ENCODE data around the gene ITGB1BP1.

Gene ITGB1BP1

GRCh38 chr2:9423100-9423921 lies at the start of gene ITGB1BP1, which contains the start of gene CPSF3:
Gene ITGB1BP1, minus strand, starts transcription at chr2:9423528. Its CDS starts 4,831 bp downstream, at chr2:9418697.
Gene CPSF3, plus strand, starts transcription at chr2:9423654. Its CDS starts 120 bp downstream, at chr2:9423774.
- peak; percentile 75 for DNase-seq

GRCh38 chr2:9472511-9472910 lies 49.2 kb upstream of the ITGB1BP1 start:
- no peak for DNase-seq

- no peak for DNase-seq
Measured at GRCh38 chr2:9471206-9471605, 47.9 kb upstream of the ITGB1BP1 start.

- no peak for DNase-seq
Measured at GRCh38 chr2:9467687-9468086, 44.4 kb upstream of the ITGB1BP1 start.

- DNase-seq = no peak
Measured at GRCh38 chr2:9466147-9466683, 42.9 kb upstream of the ITGB1BP1 start.

- no peak for DNase-seq
Measured at GRCh38 chr2:9465170-9465569, 41.8 kb upstream of the ITGB1BP1 start.

- DNase-seq = no peak
Measured at GRCh38 chr2:9463698-9464034, 40.3 kb upstream of the ITGB1BP1 start.

- DNase-seq = no peak
Measured at GRCh38 chr2:9462886-9463697, 39.8 kb upstream of the ITGB1BP1 start.

GRCh38 chr2:9462313-9462712 lies 39.0 kb upstream of the ITGB1BP1 start:
- no peak for DNase-seq

GRCh38 chr2:9461079-9461478 lies 37.8 kb upstream of the ITGB1BP1 start:
- no peak for DNase-seq

- no peak for DNase-seq
Measured at GRCh38 chr2:9460441-9461017, 37.2 kb upstream of the ITGB1BP1 start.

GRCh38 chr2:9451231-9451630 lies 27.9 kb upstream of the ITGB1BP1 start:
- no peak for DNase-seq

GRCh38 chr2:9445089-9445488 lies 21.8 kb upstream of the ITGB1BP1 start:
- no peak for DNase-seq

- no peak for DNase-seq
Measured at GRCh38 chr2:9443526-9443925, 20.2 kb upstream of the ITGB1BP1 start.

GRCh38 chr2:9441556-9441955 lies 18.2 kb upstream of the ITGB1BP1 start:
- no peak for DNase-seq

- no peak for DNase-seq
Measured at GRCh38 chr2:9440058-9440727, 16.9 kb upstream of the ITGB1BP1 start.

- DNase-seq = no peak
Measured at GRCh38 chr2:9439536-9439935, 16.2 kb upstream of the ITGB1BP1 start.

- DNase-seq = no peak
Measured at GRCh38 chr2:9434489-9434888, 11.2 kb upstream of the ITGB1BP1 start.

GRCh38 chr2:9430316-9431293 lies 7.3 kb upstream of the ITGB1BP1 start:
- DNase-seq = no peak

- DNase-seq = no peak
Measured at GRCh38 chr2:9428965-9429577, 5.7 kb upstream of the ITGB1BP1 start.
